Stimulated activated CD8-positive, alpha-beta memory T cell treated with anti-CD3 and anti-CD28 coated beads, Interleukin-7, amount 100 ng/mL, for 48 hours (primary cell): ENCODE measurements around the gene SLC35E3.

Source experiments
- DNase-seq, 2 donors: peaks; one replicate each; pipeline ENCODE4 v3.0.0-alpha.2; 2020; ENCODE audit warnings: low read depth in 1 of 2; ENCODE audit errors: extremely low read depth in 1 of 2

The SLC35E3 gene

GRCh38 chr12:68768431-68768939, 22.5 kb downstream of the SLC35E3 start:
- no peak for DNase-seq

- no peak for DNase-seq
Observed at GRCh38 chr12:68769941-68770340, 24.0 kb downstream of the SLC35E3 start.

- no peak for DNase-seq
Observed at GRCh38 chr12:68771223-68771925, 25.4 kb downstream of the SLC35E3 start.

GRCh38 chr12:68772714-68773113, 26.7 kb downstream of the SLC35E3 start:
- DNase-seq = no peak

- no peak for DNase-seq
Observed at GRCh38 chr12:68773582-68773981, 27.6 kb downstream of the SLC35E3 start.

GRCh38 chr12:68775121-68775630, 29.2 kb downstream of the SLC35E3 start:
- DNase-seq = no peak

GRCh38 chr12:68776976-68777610, 31.1 kb downstream of the SLC35E3 start:
- DNase-seq = no peak

- no peak for DNase-seq
Observed at GRCh38 chr12:68779280-68779679, 33.3 kb downstream of the SLC35E3 start.

GRCh38 chr12:68780731-68781130, 34.8 kb downstream of the SLC35E3 start:
- DNase-seq = no peak

- no peak for DNase-seq
Observed at GRCh38 chr12:68781728-68782127, 35.8 kb downstream of the SLC35E3 start.

- DNase-seq = no peak
Observed at GRCh38 chr12:68784015-68784414, 38.0 kb downstream of the SLC35E3 start.

- DNase-seq = no peak
Observed at GRCh38 chr12:68785358-68785757, 39.4 kb downstream of the SLC35E3 start.

- no peak for DNase-seq
Observed at GRCh38 chr12:68785823-68786222, 39.8 kb downstream of the SLC35E3 start.

- no peak for DNase-seq
Observed at GRCh38 chr12:68786929-68787328, 41.0 kb downstream of the SLC35E3 start.

GRCh38 chr12:68788554-68789143, 42.7 kb downstream of the SLC35E3 start:
- no peak for DNase-seq

GRCh38 chr12:68789144-68789878, 43.3 kb downstream of the SLC35E3 start:
- no peak for DNase-seq

GRCh38 chr12:68790081-68790951, 44.3 kb downstream of the SLC35E3 start:
- no peak for DNase-seq

GRCh38 chr12:68790952-68791234, 44.9 kb downstream of the SLC35E3 start:
- DNase-seq = no peak

- DNase-seq = no peak
Observed at GRCh38 chr12:68791897-68792481, 46.0 kb downstream of the SLC35E3 start.

GRCh38 chr12:68792952-68793351, 47.0 kb downstream of the SLC35E3 start:
- no peak for DNase-seq
